DND-41 (cell line): ENCODE results near the gene SLC26A11.

Experiments
- ATAC-seq: fragments of 200-7000 bp; cut with Tn5 transposase; 3 replicates; pipeline ENCODE4 v1.9.1; 2021; ENCODE audit warnings: low read depth; ENCODE audit not compliant: insufficient read depth
- DNase-seq: peaks from one replicate; pipeline ENCODE4 v3.0.0-alpha.2; 2020
- H2AFZ ChIP-seq: 2 replicates; pipeline ENCODE4 v1.6.0; 2012; ENCODE audit warnings: low read depth, low read length
- H3K27ac ChIP-seq: 2 replicates; pipeline ENCODE4 v1.5.1; 2012; ENCODE audit warnings: low read length, inconsistent platforms
- H3K27me3 ChIP-seq: fragments of 200-600 bp; sonication (generic); 2 replicates; pipeline ENCODE4 v1.6.0; 2012; ENCODE audit warnings: low read length, mild to moderate bottlenecking, inconsistent platforms; ENCODE audit not compliant: insufficient read depth, poor library complexity
- H3K36me3 ChIP-seq: 2 replicates; pipeline ENCODE4 v1.5.1; 2012; ENCODE audit warnings: low read length, inconsistent platforms; ENCODE audit not compliant: insufficient read depth
- H3K4me1 ChIP-seq: 2 replicates; pipeline ENCODE4 v1.5.1; 2012; ENCODE audit warnings: mild to moderate bottlenecking, low read length; ENCODE audit not compliant: insufficient read depth
- H3K4me2 ChIP-seq: 2 replicates; pipeline ENCODE4 v1.6.0; 2012; ENCODE audit warnings: mild to moderate bottlenecking, moderate library complexity, low read length, inconsistent platforms; ENCODE audit not compliant: insufficient read depth
- H3K4me3 ChIP-seq, 2 experiments: fragments of 200-600 bp in 1 of 2; shearing (Covaris generic) in 1 of 2; 2 replicates each; pipeline ENCODE4 v1.5.1; 2012 to 2016; ENCODE audit warnings: inconsistent platforms in 2 of 2, low read length in 2 of 2, mild to moderate bottlenecking in 2 of 2, low read depth in 1 of 2, moderate library complexity in 1 of 2
- H3K79me2 ChIP-seq: 2 replicates; pipeline ENCODE4 v1.6.0; 2012; ENCODE audit warnings: low read length, inconsistent platforms; ENCODE audit not compliant: insufficient read depth
- H3K9ac ChIP-seq: 2 replicates; pipeline ENCODE4 v1.6.0; 2012; ENCODE audit warnings: low read depth, mild to moderate bottlenecking, inconsistent platforms, low read length, moderate library complexity
- H3K9me3 ChIP-seq: 2 replicates; pipeline ENCODE4 v1.5.1; 2012; ENCODE audit warnings: low read length, moderate library complexity, mild to moderate bottlenecking, inconsistent platforms; ENCODE audit not compliant: insufficient read depth, severe bottlenecking
- H4K20me1 ChIP-seq: 2 replicates; pipeline ENCODE4 v1.6.0; 2012; ENCODE audit warnings: low read length; ENCODE audit not compliant: insufficient read depth
- CTCF ChIP-seq: IDR thresholded peaks from 2 replicates; pipeline ENCODE4 v1.5.1; 2012; ENCODE audit warnings: borderline replicate concordance, low read length, moderate library complexity, mild to moderate bottlenecking; ENCODE audit not compliant: poor library complexity, severe bottlenecking; ENCODE audit errors: extremely low read depth
- EZH2 ChIP-seq: IDR thresholded peaks from 3 replicates; pipeline ENCODE4 v1.6.1; 2012; ENCODE audit warnings: borderline replicate concordance, low read depth, mild to moderate bottlenecking, moderate library complexity, low read length, inconsistent platforms; ENCODE audit not compliant: severe bottlenecking

Gene SLC26A11

GRCh38 chr17:80261159-80261894, 41.1 kb downstream of the SLC26A11 start:
- peak overlapping the region; percentile 93 for H3K4me2 ChIP-seq
- H3K27ac ChIP-seq, result peak overlapping the region; percentile 98
- H3K9me3 ChIP-seq, result no peaks in the 10 kb centered on the region
- ATAC-seq, result peak; percentile 62
- peak overlapping the region; percentile 76 to 87 for H3K4me3 ChIP-seq
- peaks cover 50% of the 10 kb centered on the region for H3K4me1 ChIP-seq
- H4K20me1 ChIP-seq, result peaks cover 9% of the 10 kb centered on the region; the same call in 1 of the 2 replicates
- peaks cover 46% of the 10 kb centered on the region for H3K79me2 ChIP-seq
- H2AFZ ChIP-seq, result peak overlapping the region; percentile 75
- no peaks in the 10 kb centered on the region for H3K27me3 ChIP-seq
- DNase-seq, result peak; percentile 89
- no peak for TF ChIP-seq EZH2
- TF ChIP-seq CTCF, result no peak
- H3K9ac ChIP-seq, result peak overlapping the region; percentile 99
- H3K36me3 ChIP-seq, result peaks cover 13% of the 10 kb centered on the region

GRCh38 chr17:80261895-80262279, 41.7 kb downstream of the SLC26A11 start:
- Histone ChIP-seq H4K20me1 (peaks cover 9% of the 10 kb centered on the region; the same call in 1 of the 2 replicates), H3K36me3 (peaks cover 13% of the 10 kb centered on the region), H3K27ac (peak overlapping the region; percentile 98), H2AFZ (peak overlapping the region; percentile 75), H3K79me2 (peaks cover 51% of the 10 kb centered on the region), H3K4me3 (peak overlapping the region; percentile 76 to 87; a peak in 3 of 4 replicates), H3K9ac (peak overlapping the region; percentile 99), H3K4me1 (peaks cover 50% of the 10 kb centered on the region), H3K27me3 (no peaks in the 10 kb centered on the region), H3K4me2 (peak overlapping the region; percentile 93), H3K9me3 (no peaks in the 10 kb centered on the region)
- no peak for ATAC-seq
- DNase-seq, result no peak
- TF ChIP-seq EZH2 (no peak), CTCF (no peak)

- no peak for DNase-seq
- peak overlapping the region; percentile 76 to 87; a peak in 3 of 4 replicates for H3K4me3 ChIP-seq
- H3K27ac ChIP-seq, result peak overlapping the region; percentile 98
These were observed 42.1 kb downstream of the SLC26A11 start for GRCh38 chr17:80262291-80262690.

More at GRCh38 chr17:80262291-80262690, 42.1 kb downstream of the SLC26A11 start:
- Histone ChIP-seq H3K36me3 (peaks cover 13% of the 10 kb centered on the region), H3K9me3 (no peaks in the 10 kb centered on the region), H3K4me1 (peaks cover 50% of the 10 kb centered on the region), H4K20me1 (peaks cover 9% of the 10 kb centered on the region; the same call in 1 of the 2 replicates), H3K9ac (peak overlapping the region; percentile 99), H3K27me3 (no peaks in the 10 kb centered on the region), H3K4me2 (peak overlapping the region; percentile 93), H2AFZ (no peak overlapping the region), H3K79me2 (peaks cover 52% of the 10 kb centered on the region)
- no peak for TF ChIP-seq CTCF
- no peak for ATAC-seq
